Measurements from ENCODE around the gene PRR3.
A peak's percentile ranks its signal among the peaks of the same experiment; 100 is the strongest.

The PRR3 gene

DNA sequence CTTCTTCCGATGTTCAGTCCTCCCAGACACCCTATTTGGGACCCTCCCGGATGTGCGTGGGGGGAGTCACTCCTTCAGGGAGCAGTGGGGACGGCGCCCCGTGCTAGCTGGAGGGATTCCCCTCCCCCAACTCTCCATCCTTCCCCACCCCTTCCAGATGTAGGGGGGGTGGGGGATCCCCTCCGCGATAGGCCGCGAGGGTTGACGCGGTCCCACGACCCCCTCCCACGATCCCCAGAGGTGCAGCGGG, 1.4 kb upstream of the PRR3 start:
- POLR2A ChIA-PET, result interaction anchor here (0.6 to 1.2 kb wide), 2 partner anchors 59 to 736 kb away, joined by 3 to 5 read pairs; no protein-coding TSS in a partner anchor
- no peak for TF ChIP-seq CTCF (IDR thresholded peaks at IDR 0.05; ENCODE audit: control extremely low read depth, extremely low read depth, low read depth, missing control alignments)
- CTCF ChIA-PET, result interaction anchor here (0.7 to 6.9 kb wide), 5 partner anchors 12 to 166 kb away, joined by 3 to 100 read pairs (median 6); no protein-coding TSS in a partner anchor
- no peak for DNase-seq (ENCODE audit: extremely low spot score)

DNA sequence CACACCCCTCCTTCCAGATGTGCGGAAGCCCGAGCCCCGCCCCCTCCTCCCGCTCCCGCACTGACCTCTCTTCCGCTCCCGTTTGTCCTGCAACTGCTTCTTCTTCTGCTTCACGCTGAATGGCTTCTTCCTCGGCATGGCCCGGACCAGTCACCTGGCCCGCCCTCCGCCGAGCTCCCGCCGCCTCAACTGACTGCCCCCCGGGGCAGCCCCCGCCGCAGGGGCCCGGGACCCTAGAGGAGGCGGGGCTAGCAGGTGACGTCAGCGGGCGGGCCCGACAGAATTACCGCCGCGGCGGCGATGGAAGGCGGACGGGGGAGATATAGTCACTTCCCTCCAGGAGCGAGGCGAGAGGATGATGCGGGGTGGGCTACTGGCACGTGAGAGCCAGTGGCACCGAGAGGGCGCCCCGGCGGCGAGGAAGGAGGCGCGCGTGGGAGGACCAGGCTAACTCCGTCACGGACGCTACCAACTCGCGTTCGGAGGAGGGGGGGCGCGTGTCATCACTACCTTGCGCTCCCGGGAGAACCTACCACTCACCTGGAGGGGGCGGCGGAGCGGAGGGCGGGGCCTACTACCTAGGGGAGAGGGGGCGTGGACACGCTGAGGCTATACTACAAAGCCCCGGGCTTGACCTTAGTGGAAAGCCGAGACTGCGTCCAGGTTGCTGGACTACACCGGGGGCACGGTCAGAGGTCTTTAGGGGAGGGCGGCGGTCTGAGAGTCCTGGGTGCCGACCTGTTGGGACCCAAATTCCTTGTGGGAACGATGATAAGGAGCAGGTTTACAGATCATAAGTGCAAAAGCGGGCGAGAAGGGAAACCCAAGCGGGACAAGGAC, 809 bp upstream of the PRR3 start, which contains the start of gene GNL1:
Gene GNL1 (minus strand): TSS at position 424 of the 840 bp plus-strand sequence. CDS start 286 bp downstream, at position 138.
- DNase-seq (ENCODE audit: extremely low spot score), result peak; percentile 96
- POLR2A ChIA-PET, result interaction anchor here (0.6 to 1.7 kb wide), 7 partner anchors 11 to 735 kb away, joined by 3 to 7 read pairs (median 3); partner anchors contain the start of genes ABCF1 and MRPS18B
- no peak for TF ChIP-seq CTCF (IDR thresholded peaks at IDR 0.05; ENCODE audit: control extremely low read depth, extremely low read depth, low read depth, missing control alignments)
- CTCF ChIA-PET, result interaction anchor here (0.7 to 6.9 kb wide), 4 partner anchors 13 to 73 kb away, joined by 3 to 100 read pairs (median 7); no protein-coding TSS in a partner anchor

GRCh38 chr6:30557683-30557981, 537 bp downstream of the PRR3 start:
- CTCF ChIA-PET, result interaction anchor here (1.1 to 6.9 kb wide), 4 partner anchors 14 to 115 kb away, joined by 3 to 100 read pairs (median 4); partner anchors contain the start of gene DHX16
- POLR2A ChIA-PET, result interaction anchor here (0.6 to 1.7 kb wide), 7 partner anchors 13 to 159 kb away, joined by 3 to 7 read pairs (median 3); partner anchors contain the start of genes MDC1 and MRPS18B
- peak; percentile 61 for DNase-seq (ENCODE audit: extremely low spot score)
- no peak for TF ChIP-seq CTCF (IDR thresholded peaks at IDR 0.05; ENCODE audit: control extremely low read depth, extremely low read depth, low read depth, missing control alignments)

DNA sequence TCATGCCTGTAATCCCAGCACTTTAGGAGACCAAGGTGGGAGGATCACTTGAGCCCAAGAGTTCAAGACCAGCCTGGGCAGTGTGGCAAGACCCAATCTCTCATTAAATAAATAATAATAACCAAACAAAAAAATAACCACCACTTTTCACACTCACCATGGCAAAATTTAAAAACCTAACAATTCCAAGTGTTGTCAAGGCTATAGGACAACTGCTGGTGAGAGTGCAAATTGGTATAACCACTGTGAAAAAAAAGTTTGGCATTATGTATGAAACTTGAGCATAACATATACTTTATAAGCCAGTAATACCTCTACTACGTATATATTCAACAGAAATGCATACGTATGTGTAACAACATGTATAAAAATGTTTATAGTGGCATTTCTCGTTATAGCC, 3.8 kb downstream of the PRR3 start:
- CTCF ChIA-PET, result interaction anchor here (1.0 kb wide), 1 partner anchor 54 kb away, joined by 3 read pairs; no protein-coding TSS in a partner anchor
- no peak for DNase-seq (ENCODE audit: extremely low spot score)
- POLR2A ChIA-PET, result no interaction called here
- TF ChIP-seq CTCF (IDR thresholded peaks at IDR 0.05; ENCODE audit: control extremely low read depth, extremely low read depth, low read depth, missing control alignments), result no peak

- ChIA-PET CTCF (interaction anchor here (0.6 to 1.1 kb wide), 4 partner anchors 21 to 523 kb away, joined by 3 read pairs; no protein-coding TSS in a partner anchor), POLR2A (no interaction called here)
- no peak for DNase-seq (ENCODE audit: extremely low spot score)
- TF ChIP-seq CTCF (IDR thresholded peaks at IDR 0.05; ENCODE audit: control extremely low read depth, extremely low read depth, low read depth, missing control alignments), result no peak
Observed at GRCh38 chr6:30562470-30563425, 5.7 kb downstream of the PRR3 start.

GRCh38 chr6:30564114-30564513, 7.0 kb downstream of the PRR3 start:
- POLR2A ChIA-PET, result no interaction called here
- DNase-seq (ENCODE audit: extremely low spot score), result no peak
- no peak for TF ChIP-seq CTCF (IDR thresholded peaks at IDR 0.05; ENCODE audit: control extremely low read depth, extremely low read depth, low read depth, missing control alignments)
- CTCF ChIA-PET, result interaction anchor here (0.7 to 3.9 kb wide), 4 partner anchors 20 to 521 kb away, joined by 3 to 31 read pairs (median 3); no protein-coding TSS in a partner anchor

Data from GM10248 (cell line).